HepG2 (cell line): ENCODE data around the gene DOCK2. TPM values are rescaled to one million over a fixed set of nuclear protein-coding genes. Genes with fewer than 3 reads are reported as not detected.

ENCODE experiments used
- ATAC-seq: fragments of 200-7000 bp; cut with Tn5 transposase; 3 replicates; pipeline ENCODE4 v1.9.1; 2020; ENCODE audit warnings: mild to moderate bottlenecking, moderate library complexity
- BruUV-seq: library from RNA; stranded (reverse); fragments of 400-500 nt; replicated peaks from 2 replicates; lab custom pipeline; 2021; lab: Mats Ljungman, UMichigan
- CTCF ChIA-PET: fragments of 300-600 bp; formaldehyde crosslinking; extraction: SDS; loops from one replicate; lab custom pipeline; 2021; ENCODE audit warnings: low total read pairs, inconsistent platforms, low intra/inter-chr PET ratio; lab: Yijun Ruan, JAX
- POLR2A ChIA-PET: fragments of 350-600 bp; sonication (Branson Sonifier 250); formaldehyde crosslinking; loops from one replicate; lab custom pipeline; 2020; ENCODE audit warnings: antibody characterized with exemption, inconsistent platforms; lab: Yijun Ruan, JAX
- DNase-seq: peaks from one replicate; pipeline ENCODE4 v3.0.0-alpha.2; 2015; ENCODE audit warnings: low spot score
- FAIRE-seq: peaks from 3 replicates; lab custom pipeline; 2011; peaks lifted over from hg19 to GRCh38; lab: Jason Lieb, UNC
- H2AFZ ChIP-seq: one replicate; pipeline ENCODE4 v1.6.1; 2011; ENCODE audit warnings: low read length, inconsistent platforms
- H3K27ac ChIP-seq: fragments of 300-600 bp; 3 replicates; pipeline ENCODE4 v1.8.0; 2011; ENCODE audit warnings: mixed run types, mild to moderate bottlenecking, mixed read lengths, low read length, inconsistent platforms; ENCODE audit not compliant: insufficient read depth; ENCODE audit errors: extremely low read length
- H3K27me3 ChIP-seq, 2 experiments: fragments of 200-600 bp in 1 of 2; 2 replicates in 1 of 2; 3 replicates in 1 of 2; pipeline versions ENCODE4 v1.6.0 to v1.8.0; 2011; ENCODE audit warnings: low read length in 2 of 2, mild to moderate bottlenecking in 2 of 2, moderate library complexity in 2 of 2, inconsistent platforms in 1 of 2; ENCODE audit not compliant: insufficient read depth in 2 of 2, control insufficient read depth in 1 of 2
- H3K36me3 ChIP-seq, 2 experiments: fragments of 200-600 bp in 1 of 2; replicated peaks in 1 of 2; 2 replicates in 1 of 2; 3 replicates in 1 of 2; pipeline versions ENCODE4 v1.5.1 to v1.8.0; 2011; ENCODE audit warnings: low read length in 2 of 2, inconsistent platforms in 1 of 2; ENCODE audit not compliant: insufficient read depth in 2 of 2, control insufficient read depth in 1 of 2
- H3K4me1 ChIP-seq: 2 replicates; pipeline ENCODE4 v1.5.1; 2012; ENCODE audit warnings: low read length, inconsistent platforms; ENCODE audit not compliant: insufficient read depth
- H3K4me2 ChIP-seq: 2 replicates; pipeline ENCODE4 v1.6.0; 2011; ENCODE audit warnings: low read depth, low read length, inconsistent platforms
- H3K4me3 ChIP-seq, 3 experiments: fragments of 200-600 bp in 1 of 3; sonication (generic), shearing (Covaris generic) in 1 of 3; replicated peaks in 1 of 3; 2 replicates each; pipeline ENCODE4 v1.5.1; 2011 to 2016; ENCODE audit warnings: low read length in 3 of 3, inconsistent platforms in 2 of 3, low read depth in 2 of 3, mild to moderate bottlenecking in 2 of 3, control low read depth in 1 of 3, mixed read lengths in 1 of 3; ENCODE audit not compliant: insufficient read depth in 1 of 3
- H3K79me2 ChIP-seq: one replicate; pipeline ENCODE4 v1.6.1; 2011; ENCODE audit warnings: low read length, inconsistent platforms; ENCODE audit not compliant: insufficient read depth
- H3K9ac ChIP-seq: 2 replicates; pipeline ENCODE4 v1.6.0; 2011; ENCODE audit warnings: mild to moderate bottlenecking, low read depth, low read length, inconsistent platforms; ENCODE audit not compliant: insufficient read depth
- H3K9me3 ChIP-seq: 2 replicates; pipeline ENCODE4 v1.5.1; 2012; ENCODE audit warnings: mild to moderate bottlenecking, low read length
- H4K20me1 ChIP-seq: 2 replicates; pipeline ENCODE4 v1.6.0; 2011; ENCODE audit warnings: inconsistent platforms, mild to moderate bottlenecking, low read length, moderate library complexity; ENCODE audit not compliant: insufficient read depth
- DR1 ChIP-seq: sonication (generic); formaldehyde crosslinking; IDR thresholded peaks from 2 replicates; pipeline ENCODE4 v1.8.0; 2021; ENCODE audit warnings: mild to moderate bottlenecking, missing genetic modification reagents, inconsistent platforms
- E2F5 ChIP-seq: sonication (generic); formaldehyde crosslinking; conservative IDR thresholded peaks from 2 replicates; pipeline ENCODE4 v1.4.0; 2020; ENCODE audit warnings: missing genetic modification reagents
- FIP1L1 ChIP-seq: fragments of 200-400 bp; formaldehyde crosslinking; IDR thresholded peaks from 2 replicates; pipeline ENCODE4 v1.6.1; 2018; ENCODE audit warnings: low read depth, mild to moderate bottlenecking, low read length, moderate library complexity, borderline replicate concordance; ENCODE audit not compliant: insufficient read depth
- FOXK1 ChIP-seq: sonication (generic); formaldehyde crosslinking; IDR thresholded peaks from 2 replicates; pipeline ENCODE4 v1.4.0; 2020; ENCODE audit warnings: low read depth, missing genetic modification reagents, borderline replicate concordance
- HDAC1 ChIP-seq: sonication (generic); formaldehyde crosslinking; IDR thresholded peaks from 2 replicates; pipeline ENCODE4 v1.5.1; 2020; ENCODE audit warnings: mild to moderate bottlenecking, missing genetic modification reagents
- HOMEZ ChIP-seq: IDR thresholded peaks from 2 replicates; pipeline ENCODE4 v1.6.1; 2016; ENCODE audit warnings: low read depth
- MED1 ChIP-seq: sonication (generic); formaldehyde crosslinking; IDR thresholded peaks from 2 replicates; pipeline ENCODE4 v1.4.0; 2020; ENCODE audit warnings: missing genetic modification reagents
- SMAD3 ChIP-seq: sonication (generic); formaldehyde crosslinking; IDR thresholded peaks from 2 replicates; pipeline ENCODE4 v1.4.0; 2020; ENCODE audit warnings: missing genetic modification reagents
- THAP7 ChIP-seq: sonication (generic); formaldehyde crosslinking; IDR thresholded peaks from 2 replicates; pipeline ENCODE4 v1.8.1; 2023; ENCODE audit warnings: mild to moderate bottlenecking, missing genetic modification reagents
- ZNF296 ChIP-seq: sonication (generic); formaldehyde crosslinking; conservative IDR thresholded peaks from 2 replicates; pipeline ENCODE4 v1.5.0; 2020; ENCODE audit warnings: mild to moderate bottlenecking, missing genetic modification reagents
- ZNF770 ChIP-seq: sonication (generic); formaldehyde crosslinking; IDR thresholded peaks from 2 replicates; pipeline ENCODE4 v1.5.0; 2020; ENCODE audit warnings: mild to moderate bottlenecking, missing genetic modification reagents
- WGBS: methylation state at CpG from one replicate; pipeline ENCODE4 v1.1.6; 2017; ENCODE audit warnings: low lambda C conversion rate; 5-methylcytosine and 5-hydroxymethylcytosine counted together
- in situ Hi-C: cut with HindIII; loops from 2 replicates; pipeline ENCODE4 v1.10.0; 2017; ENCODE audit warnings: low pct_unique_long_range_greater_than_20kb; ENCODE audit not compliant: extremely low pct_ligation_motif_present
- intact Hi-C: fragments of 100-400 bp; cut with micrococcal nuclease; formaldehyde crosslinking; loops from one replicate; pipeline ENCODE4 v1.10.0; 2022; ENCODE audit not compliant: unreplicated experiment
- polyA plus RNA-seq, 8 experiments: library from polyadenylated mRNA; depleted of rRNA in 3 of 8; stranded (reverse) in 7 of 8; unstranded in 1 of 8; fragments of >200 nt; fragmentation: Illumina TruSeq in 4 of 8; extraction: Trizol in 4 of 8; gene quantifications; 2 replicates each; pipeline versions ENCODE4 v1.2.1 to v1.2.3, GENCODE V29; 2011 to 2016; ENCODE audit warnings: low read depth in 4 of 8, missing spikeins in 1 of 8, mixed read lengths in 1 of 8; ENCODE audit not compliant: insufficient read depth in 1 of 8
- total RNA-seq, 5 experiments: library from RNA; depleted of rRNA; stranded (reverse); fragments of >200 nt; fragmentation: Illumina TruSeq; extraction: Trizol; gene quantifications; 2 replicates each; pipeline ENCODE4 v1.2.3, GENCODE V29; 2016; ENCODE audit warnings: low read depth in 1 of 5

Gene DOCK2
- total and polyA plus RNA-seq, 2 of the 13 experiments (the other 11 are each of a cell fraction or from before 2014, with no cell fraction given) = not detected

- no peak overlapping the region for H3K4me2 ChIP-seq
- no peaks in the 10 kb centered on the region for H3K4me1 ChIP-seq
- in situ Hi-C loops = no loop called here
- intact Hi-C loops = no loop called here
- no peak for ATAC-seq
- no peak overlapping the region for H3K9ac ChIP-seq
- no peaks in the 10 kb centered on the region for H3K9me3 ChIP-seq
- no peaks in the 10 kb centered on the region for H3K36me3 ChIP-seq
- WGBS = 27% methylated on average over 5 of the region's 5 CpGs
- ChIA-PET CTCF (no interaction called here), POLR2A (no interaction called here)
- no peak overlapping the region for H3K27ac ChIP-seq
- no TSS peak for BruUV-seq
- H3K4me3 ChIP-seq = no peak overlapping the region
- no peaks in the 10 kb centered on the region for H4K20me1 ChIP-seq
- FAIRE-seq = no peak
- TF ChIP-seq ZNF770 (CRISPR knock-in tag) = no peak
- TF ChIP-seq THAP7 = no peak
- no peak for TF ChIP-seq SMAD3 (CRISPR knock-in tag)
- H2AFZ ChIP-seq = no peak overlapping the region
- DNase-seq = no peak
- no peaks in the 10 kb centered on the region for H3K79me2 ChIP-seq
- H3K27me3 ChIP-seq = peaks cover 4 to 6% of the 10 kb centered on the region in 2 experiments; a peak in 4 of 5 replicates
Observed at GRCh38 chr5:169935762-169936161, 298.7 kb downstream of the DOCK2 start.

GRCh38 chr5:169938439-169938838, 301.4 kb downstream of the DOCK2 start:
- in situ Hi-C loops (no loop called here), intact Hi-C loops (no loop called here)
- BruUV-seq = no TSS peak
- FAIRE-seq = no peak
- Histone ChIP-seq H3K79me2 (no peaks in the 10 kb centered on the region), H3K9me3 (no peaks in the 10 kb centered on the region), H3K27ac (no peak overlapping the region), H3K36me3 (no peaks in the 10 kb centered on the region), H3K4me2 (no peak overlapping the region), H3K9ac (no peak overlapping the region), H3K4me1 (no peaks in the 10 kb centered on the region), H3K4me3 (no peak overlapping the region), H3K27me3 (peaks cover 4% of the 10 kb centered on the region in 2 experiments; a peak in 3 of 5 replicates), H2AFZ (no peak overlapping the region), H4K20me1 (no peaks in the 10 kb centered on the region)
- 45% methylated on average over 2 of the region's 2 CpGs for WGBS
- TF ChIP-seq FOXK1 (CRISPR knock-in tag) (no peak), E2F5 (CRISPR knock-in tag) (no peak), MED1 (CRISPR knock-in tag) (no peak), HOMEZ (CRISPR knock-in tag) (no peak), FIP1L1 (no peak), ZNF296 (CRISPR knock-in tag) (no peak), HDAC1 (no peak), DR1 (CRISPR knock-in tag) (no peak)
- ChIA-PET POLR2A (no interaction called here), CTCF (no interaction called here)
- DNase-seq = no peak
- ATAC-seq = no peak
